Esophagus squamous epithelium (tissue), 4 donors: ENCODE data around the gene CENPE.

Source experiments
- POLR2A ChIP-seq, 4 donors: fragments of 450-650 bp; IDR thresholded peaks; one replicate each; pipeline ENCODE4 v1.6.1; 2017; ENCODE audit warnings: antibody characterized with exemption in 4 of 4, mild to moderate bottlenecking in 4 of 4, moderate library complexity in 3 of 4
- TF ChIP-seq, protein P1 (sequence below), 6 experiments: fragments of 450-650 bp in 4 of 6; fragments of 200-600 bp in 2 of 6; sonication (generic) in 2 of 6; IDR thresholded peaks; one replicate each; pipeline ENCODE4 v1.5.1; 2016 to 2019; ENCODE audit warnings: antibody characterized with exemption in 6 of 6, mild to moderate bottlenecking in 4 of 6, moderate library complexity in 4 of 6

DNA sequence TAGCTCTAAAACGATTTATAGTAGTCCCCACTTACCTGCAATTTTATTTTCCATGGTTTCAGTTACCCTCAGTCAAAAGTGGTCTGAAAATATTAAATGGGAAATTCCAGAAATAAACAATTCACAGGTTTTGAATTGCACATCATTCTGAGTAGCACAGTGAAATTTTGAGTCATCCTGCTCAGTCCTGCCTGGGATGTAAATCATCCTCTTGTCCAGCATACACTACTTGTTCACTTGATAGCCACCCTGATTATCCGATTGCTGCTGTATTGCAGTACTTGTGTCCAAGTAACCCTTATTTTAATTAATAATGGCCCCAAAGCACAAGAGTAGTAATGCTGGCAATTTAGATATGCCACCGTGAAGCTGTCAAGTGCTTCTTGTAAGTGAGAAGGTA lies 75.0 kb downstream of the CENPE start:
- TF ChIP-seq, protein P1, sequence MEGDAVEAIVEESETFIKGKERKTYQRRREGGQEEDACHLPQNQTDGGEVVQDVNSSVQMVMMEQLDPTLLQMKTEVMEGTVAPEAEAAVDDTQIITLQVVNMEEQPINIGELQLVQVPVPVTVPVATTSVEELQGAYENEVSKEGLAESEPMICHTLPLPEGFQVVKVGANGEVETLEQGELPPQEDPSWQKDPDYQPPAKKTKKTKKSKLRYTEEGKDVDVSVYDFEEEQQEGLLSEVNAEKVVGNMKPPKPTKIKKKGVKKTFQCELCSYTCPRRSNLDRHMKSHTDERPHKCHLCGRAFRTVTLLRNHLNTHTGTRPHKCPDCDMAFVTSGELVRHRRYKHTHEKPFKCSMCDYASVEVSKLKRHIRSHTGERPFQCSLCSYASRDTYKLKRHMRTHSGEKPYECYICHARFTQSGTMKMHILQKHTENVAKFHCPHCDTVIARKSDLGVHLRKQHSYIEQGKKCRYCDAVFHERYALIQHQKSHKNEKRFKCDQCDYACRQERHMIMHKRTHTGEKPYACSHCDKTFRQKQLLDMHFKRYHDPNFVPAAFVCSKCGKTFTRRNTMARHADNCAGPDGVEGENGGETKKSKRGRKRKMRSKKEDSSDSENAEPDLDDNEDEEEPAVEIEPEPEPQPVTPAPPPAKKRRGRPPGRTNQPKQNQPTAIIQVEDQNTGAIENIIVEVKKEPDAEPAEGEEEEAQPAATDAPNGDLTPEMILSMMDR (IDR thresholded peaks at IDR 0.05) = no peak
- no peak for TF ChIP-seq POLR2A (IDR thresholded peaks at IDR 0.05)
